HG02623 (cell line): ENCODE measurements around the gene MBLAC1.
"Not testable (repeated sequence)": the region's sequence is repeated elsewhere in the genome, so short reads cannot be mapped to it uniquely, and the experiment has no call there.

Source experiments
- ATAC-seq: cut with Tn5 transposase; IDR thresholded peaks from one replicate; pipeline ENCODE4 v1.9.1; 2021; ENCODE audit warnings: moderate library complexity; ENCODE audit not compliant: unreplicated experiment

Gene MBLAC1

GRCh38 chr7:100122067-100122466 lies 4.7 kb upstream of the MBLAC1 start:
- ATAC-seq = no peak

- ATAC-seq = no peak
These were observed 4.2 kb upstream of the MBLAC1 start for GRCh38 chr7:100122568-100122967.

DNA sequence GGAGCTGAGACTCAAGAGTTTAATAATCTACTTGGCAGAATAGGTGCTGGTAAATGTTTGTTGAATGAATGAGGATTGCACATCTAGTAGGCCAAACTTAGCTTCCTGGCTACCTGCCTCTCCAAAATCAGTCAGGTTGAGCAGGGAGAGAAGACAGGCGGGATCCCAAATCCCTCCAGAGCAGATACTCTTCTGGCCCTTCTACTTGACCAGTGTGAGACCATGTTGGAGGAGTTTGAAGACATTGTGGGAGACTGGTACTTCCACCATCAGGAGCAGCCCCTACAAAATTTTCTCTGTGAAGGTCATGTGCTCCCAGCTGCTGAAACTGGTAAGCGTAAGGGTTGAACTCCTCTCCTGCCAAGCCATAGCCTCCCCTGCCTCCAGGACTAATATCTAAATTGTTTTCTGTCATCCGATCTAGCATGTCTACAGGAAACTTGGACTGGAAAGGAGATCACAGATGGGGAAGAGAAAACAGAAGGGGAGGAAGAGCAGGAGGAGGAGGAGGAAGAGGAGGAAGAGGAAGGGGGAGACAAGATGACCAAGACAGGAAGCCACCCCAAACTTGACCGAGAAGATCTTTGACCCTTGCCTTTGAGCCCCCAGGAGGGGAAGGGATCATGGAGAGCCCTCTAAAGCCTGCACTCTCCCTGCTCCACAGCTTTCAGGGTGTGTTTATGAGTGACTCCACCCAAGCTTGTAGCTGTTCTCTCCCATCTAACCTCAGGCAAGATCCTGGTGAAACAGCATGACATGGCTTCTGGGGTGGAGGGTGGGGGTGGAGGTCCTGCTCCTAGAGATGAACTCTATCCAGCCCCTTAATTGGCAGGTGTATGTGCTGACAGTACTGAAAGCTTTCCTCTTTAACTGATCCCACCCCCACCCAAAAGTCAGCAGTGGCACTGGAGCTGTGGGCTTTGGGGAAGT lies 2.2 kb upstream of the MBLAC1 start:
- no peak for ATAC-seq

DNA sequence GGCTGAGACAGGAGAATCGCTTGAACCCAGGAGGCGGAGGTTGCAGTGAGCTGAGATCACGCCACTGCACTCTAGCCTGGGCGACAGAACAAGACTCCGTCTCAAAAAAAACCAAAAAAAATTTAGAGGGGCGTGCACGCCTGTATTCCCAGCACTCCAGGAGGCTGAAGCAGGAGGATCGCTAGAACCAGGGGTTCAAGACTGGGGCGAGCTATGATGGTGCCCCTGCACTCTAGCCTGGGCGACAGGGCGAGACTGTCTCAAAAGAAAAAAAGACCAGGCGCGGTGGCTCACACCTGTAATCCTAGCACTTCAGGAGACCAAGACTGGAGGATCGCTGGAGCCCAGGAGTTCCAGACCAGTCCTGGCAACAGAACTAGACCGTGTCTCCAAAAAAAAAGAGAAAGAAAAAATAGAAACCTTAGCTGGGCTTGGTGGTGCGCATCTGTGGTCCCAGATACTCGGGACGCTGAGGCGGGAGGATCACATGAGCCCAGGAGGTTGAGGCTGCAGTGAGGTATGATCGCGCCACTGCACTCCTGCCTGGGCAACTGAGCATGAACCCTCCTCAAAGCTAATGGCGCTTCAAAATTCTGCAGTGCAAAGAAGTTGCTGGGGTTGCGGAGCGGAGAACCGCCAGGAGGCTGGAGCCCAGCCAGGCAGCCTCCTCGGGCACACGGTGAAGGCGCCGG lies 382 bp upstream of the MBLAC1 start:
- ATAC-seq = peak; percentile 4

DNA sequence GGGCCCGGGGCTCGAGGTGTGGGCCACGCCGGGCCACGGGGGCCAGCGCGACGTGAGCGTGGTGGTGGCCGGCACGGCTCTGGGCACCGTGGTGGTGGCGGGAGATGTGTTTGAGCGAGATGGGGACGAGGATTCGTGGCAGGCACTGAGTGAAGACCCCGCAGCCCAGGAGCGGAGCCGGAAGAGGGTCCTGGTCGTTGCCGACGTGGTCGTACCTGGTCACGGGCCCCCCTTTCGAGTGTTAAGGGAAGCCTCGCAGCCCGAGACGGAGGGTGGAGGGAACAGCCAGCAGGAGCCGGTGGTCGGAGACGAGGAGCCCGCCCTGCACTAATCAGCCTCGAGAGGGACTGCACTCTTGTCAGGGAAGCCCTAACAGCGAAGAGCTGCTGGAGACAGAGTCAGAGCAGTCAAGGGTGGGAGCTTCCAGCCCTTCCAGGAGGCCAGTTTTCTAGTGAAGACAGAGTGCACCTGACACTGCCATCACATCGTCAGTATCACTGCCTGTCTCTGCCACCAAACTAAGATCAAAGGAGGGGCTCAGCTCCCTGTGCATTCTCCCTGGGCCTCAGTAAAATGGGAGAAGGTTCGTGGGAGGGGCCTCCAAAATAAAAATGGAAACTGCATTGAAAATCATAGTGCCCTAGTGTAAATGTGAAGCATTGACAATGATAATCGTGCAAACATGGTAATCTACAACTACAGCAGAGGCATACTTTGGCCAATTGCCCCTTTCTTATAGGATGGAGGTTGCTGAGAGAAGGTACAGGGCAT lies 1.3 kb downstream of the MBLAC1 start:
- no peak for ATAC-seq

DNA sequence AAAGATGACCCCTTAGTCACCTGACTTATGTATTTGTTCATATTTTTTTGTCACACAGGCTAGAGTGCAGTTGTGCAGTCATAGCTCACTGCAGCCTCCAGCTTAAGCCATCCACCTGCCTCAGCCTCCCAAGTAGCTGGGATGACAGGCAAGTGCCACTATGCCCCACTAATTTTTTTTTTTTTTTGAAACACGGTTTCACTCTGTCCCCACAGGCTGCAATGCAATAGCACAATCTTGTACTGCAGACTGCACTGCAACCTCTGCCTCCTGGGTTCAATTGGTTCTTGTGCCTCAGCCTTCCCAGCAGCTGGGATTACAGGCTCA lies 1.8 kb downstream of the MBLAC1 start:
- no peak for ATAC-seq

GRCh38 chr7:100130220-100130607 lies 3.4 kb downstream of the MBLAC1 start:
- ATAC-seq = not testable (repeated sequence)

GRCh38 chr7:100130608-100131453 lies 4.1 kb downstream of the MBLAC1 start:
- no peak for ATAC-seq

DNA sequence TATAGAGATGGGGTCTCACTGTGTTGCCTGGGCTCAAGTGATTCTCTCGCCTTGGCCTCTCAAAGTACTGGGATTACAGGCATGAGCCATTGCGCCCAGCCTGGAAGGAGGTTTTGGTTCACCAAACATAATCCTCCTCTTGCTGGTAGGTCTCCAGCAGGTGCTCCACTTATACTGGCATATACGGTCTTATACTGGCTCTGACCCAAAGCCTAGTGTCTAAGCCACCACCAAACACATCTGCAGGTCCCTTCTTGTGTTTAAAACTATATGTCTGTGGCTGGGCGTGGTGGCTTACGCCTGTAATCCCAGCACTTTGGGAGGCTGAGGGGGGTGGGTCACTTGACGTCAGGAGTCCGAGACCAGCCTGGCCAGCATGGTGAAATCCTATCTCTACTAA lies 5.4 kb downstream of the MBLAC1 start:
- ATAC-seq = no peak

DNA sequence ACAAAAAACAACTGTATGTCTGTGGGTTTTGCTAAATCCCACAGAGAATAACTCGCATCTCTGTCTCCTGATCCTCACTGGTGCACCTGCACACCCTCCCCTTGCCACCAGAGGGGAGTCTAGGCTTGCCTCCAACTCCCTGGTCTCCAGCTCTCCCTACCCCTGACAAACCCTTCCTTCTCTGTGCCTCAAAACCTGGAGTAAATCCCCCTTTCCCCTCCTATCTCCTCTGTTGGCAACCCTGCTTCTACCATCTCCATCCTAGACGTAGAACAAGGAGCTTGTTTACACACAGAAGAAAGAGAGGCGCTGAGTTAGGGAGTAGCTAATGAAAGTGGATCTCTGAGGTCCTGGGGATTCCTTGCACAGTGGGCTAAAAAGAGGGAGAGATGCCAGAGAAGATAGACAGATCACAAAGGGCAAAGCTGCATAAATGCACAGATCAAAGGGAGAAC lies 6.0 kb downstream of the MBLAC1 start:
- ATAC-seq = peak; percentile 73

DNA sequence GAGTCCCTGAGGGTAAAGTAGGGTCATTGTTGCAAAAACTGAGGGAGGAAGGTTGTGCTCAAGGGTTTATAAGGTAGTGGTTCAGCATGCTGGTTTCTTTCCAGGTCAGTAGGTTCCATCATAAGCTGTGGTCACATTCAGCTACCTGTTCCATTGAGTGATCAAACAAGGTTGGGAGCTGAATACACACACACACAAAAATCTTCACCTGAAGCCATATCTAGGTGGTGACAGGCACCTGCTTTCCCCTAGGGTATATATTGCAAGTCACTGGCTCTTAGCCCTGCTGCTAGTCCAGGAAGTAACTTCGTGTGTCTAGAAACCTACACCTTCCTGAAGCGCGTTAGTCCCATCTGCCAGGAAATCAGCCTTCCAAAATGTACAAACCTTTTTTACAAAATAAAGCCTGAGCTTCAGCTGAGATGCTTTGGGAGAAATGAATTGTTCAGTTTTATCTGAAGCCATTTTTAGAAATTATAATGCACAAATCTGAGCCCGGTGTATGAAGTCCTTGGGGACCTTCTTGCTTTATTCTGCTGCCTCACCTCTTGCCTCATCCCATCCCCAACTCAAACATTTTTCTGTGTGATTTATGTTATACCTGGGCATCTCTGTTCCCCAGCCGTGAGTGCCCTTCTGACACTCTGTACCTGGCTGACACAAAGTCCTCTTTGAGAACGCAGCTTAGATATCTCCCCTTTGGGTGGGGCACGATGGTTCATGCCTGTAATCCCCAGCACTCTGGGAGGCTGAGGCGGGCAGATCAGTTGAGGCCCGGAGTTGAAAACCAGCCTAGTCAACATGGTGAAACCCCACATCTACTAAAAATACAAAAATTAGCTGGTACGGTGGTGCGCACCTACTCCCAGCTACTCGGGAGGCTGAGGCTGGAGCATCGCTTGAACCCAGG lies 11.3 kb downstream of the MBLAC1 start:
- ATAC-seq = no peak

DNA sequence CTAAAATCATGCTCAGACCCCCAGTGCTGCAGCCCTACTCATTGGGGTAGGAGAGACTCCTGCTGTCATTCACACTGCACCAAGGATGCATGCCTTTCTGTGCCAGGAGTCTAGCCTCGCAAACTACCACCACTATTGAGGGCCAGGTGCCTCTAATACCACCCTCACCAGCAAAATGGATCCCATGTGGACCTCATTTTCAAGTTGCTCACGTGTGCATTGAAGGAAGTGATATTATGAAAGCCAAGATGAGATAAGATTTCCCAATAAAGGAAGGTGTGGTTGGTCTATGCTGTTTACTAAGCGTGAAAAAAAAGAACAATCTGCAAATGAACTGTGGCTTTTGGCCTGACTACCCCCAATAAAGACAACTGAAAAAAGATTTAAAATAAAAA lies 14.8 kb downstream of the MBLAC1 start:
- no peak for ATAC-seq

DNA sequence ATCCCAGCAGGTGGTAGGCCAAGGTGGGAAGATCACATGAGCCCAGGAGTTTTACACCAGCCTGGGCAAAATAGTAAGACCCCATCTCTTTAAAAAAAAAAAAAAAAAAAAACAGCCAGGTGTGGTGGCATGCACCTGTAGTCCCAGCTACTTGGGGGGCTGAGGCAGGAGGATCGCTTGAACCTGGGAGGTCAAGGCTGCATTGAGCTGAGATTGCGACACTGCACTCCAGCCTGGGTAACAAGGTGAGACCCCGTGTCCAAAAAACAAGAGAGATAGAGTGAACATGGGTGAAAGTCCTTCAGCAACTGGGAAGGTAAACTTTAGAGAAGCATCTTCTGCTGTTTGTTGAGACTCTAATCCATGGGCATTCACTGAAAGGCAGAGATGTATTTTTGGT lies 15.7 kb downstream of the MBLAC1 start:
- ATAC-seq = no peak

GRCh38 chr7:100146350-100146749 lies 19.6 kb downstream of the MBLAC1 start:
- ATAC-seq = not testable (repeated sequence)

- no peak for ATAC-seq
These were observed 20.5 kb downstream of the MBLAC1 start for GRCh38 chr7:100147278-100147677.

DNA sequence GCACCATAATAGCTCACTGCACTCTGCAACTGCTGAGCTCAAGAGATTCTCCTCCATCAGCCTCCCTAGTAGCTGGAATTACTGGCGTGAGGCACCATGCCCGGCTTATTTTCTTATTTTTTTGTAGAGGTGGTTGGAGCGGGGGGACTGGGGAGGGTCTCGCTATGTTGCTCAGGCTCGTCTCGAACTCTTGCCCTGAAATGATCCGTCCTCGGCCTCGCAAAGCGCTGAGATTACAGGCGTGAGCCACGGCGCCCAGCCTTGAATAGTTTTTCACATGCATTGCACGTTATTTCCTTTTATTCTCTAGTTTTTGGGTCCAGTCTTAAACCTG lies 21.4 kb downstream of the MBLAC1 start:
- no peak for ATAC-seq

- peak; percentile 97 for ATAC-seq
These were observed 22.0 kb downstream of the MBLAC1 start, which contains the start of gene LAMTOR4 for GRCh38 chr7:100148559-100149328. Gene LAMTOR4 (plus strand): TSS chr7:100148918. CDS start chr7:100148973, 55 bp downstream.

DNA sequence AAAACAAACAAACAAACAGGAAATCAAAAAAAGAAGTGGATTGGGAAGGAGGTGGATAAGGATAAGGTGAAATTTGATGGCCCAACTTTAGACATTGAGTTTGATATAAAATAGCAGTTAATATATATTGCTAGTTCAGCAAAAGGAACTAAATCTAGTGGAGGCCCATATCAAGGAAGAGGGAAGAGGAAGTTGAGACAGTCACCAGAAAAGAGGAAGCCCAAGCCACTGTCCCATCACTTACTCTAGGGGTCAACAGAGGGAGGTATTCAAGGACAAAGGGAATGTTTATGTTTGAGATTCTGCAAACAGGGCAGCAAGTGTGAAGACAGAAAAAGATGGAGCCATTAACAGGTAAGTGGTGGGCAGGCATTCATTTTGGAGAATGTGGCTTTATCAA lies 25.6 kb downstream of the MBLAC1 start:
- no peak for ATAC-seq
